H9 (cell line): ENCODE data around the gene ULK1. TPM values are rescaled to one million over a fixed set of nuclear protein-coding genes. Genes with fewer than 3 reads are reported as not detected.

Experiments
- DNase-seq: peaks from one replicate; pipeline ENCODE4 v3.0.0-alpha.2; 2017
- H2AFZ ChIP-seq: one replicate; pipeline ENCODE4 v1.6.1; 2013; ENCODE audit warnings: mild to moderate bottlenecking, low read length, control low read depth, moderate library complexity
- H2AK5ac ChIP-seq: 2 replicates; pipeline ENCODE4 v1.6.1; 2013; ENCODE audit warnings: low read length, control low read depth, mixed read lengths; ENCODE audit not compliant: insufficient read length
- H2BK120ac ChIP-seq: one replicate; pipeline ENCODE4 v1.6.1; 2013; ENCODE audit warnings: low read depth, mild to moderate bottlenecking, low read length, control low read depth, inconsistent platforms; ENCODE audit not compliant: poor library complexity, severe bottlenecking
- H2BK12ac ChIP-seq: 2 replicates; pipeline ENCODE4 v1.6.1; 2013; ENCODE audit warnings: low read length, control low read depth, mixed read lengths, low read depth; ENCODE audit not compliant: insufficient read length
- H2BK15ac ChIP-seq: 2 replicates; pipeline ENCODE4 v1.6.1; 2013; ENCODE audit warnings: low read depth, low read length, control low read depth
- H2BK20ac ChIP-seq: one replicate; pipeline ENCODE4 v1.6.1; 2013; ENCODE audit warnings: low read depth, mild to moderate bottlenecking, low read length, control low read depth, inconsistent platforms; ENCODE audit not compliant: poor library complexity, severe bottlenecking
- H2BK5ac ChIP-seq: 2 replicates; pipeline ENCODE4 v1.6.1; 2013; ENCODE audit warnings: low read length, control low read depth, mixed read lengths; ENCODE audit not compliant: insufficient read length
- H3K14ac ChIP-seq: 2 replicates; pipeline ENCODE4 v1.6.1; 2013; ENCODE audit warnings: low read length, control low read depth; ENCODE audit not compliant: insufficient read depth
- H3K18ac ChIP-seq: 2 replicates; pipeline ENCODE4 v1.6.1; 2013; ENCODE audit warnings: low read depth, mild to moderate bottlenecking, mixed read lengths, low read length, control low read depth; ENCODE audit not compliant: insufficient read length
- H3K23ac ChIP-seq: 2 replicates; pipeline ENCODE4 v1.6.1; 2013; ENCODE audit warnings: low read length, control low read depth, mixed read lengths, low read depth; ENCODE audit not compliant: insufficient read length
- H3K23me2 ChIP-seq: 2 replicates; pipeline ENCODE4 v1.6.1; 2013; ENCODE audit warnings: low read depth, mild to moderate bottlenecking, mixed read lengths, low read length, control low read depth; ENCODE audit not compliant: insufficient read length, poor library complexity, severe bottlenecking
- H3K27ac ChIP-seq: 2 replicates; pipeline ENCODE4 v1.5.1; 2013; ENCODE audit warnings: low read length, control low read depth, mixed read lengths, low read depth; ENCODE audit not compliant: insufficient read length
- H3K27me3 ChIP-seq: 2 replicates; pipeline ENCODE4 v1.6.1; 2013; ENCODE audit warnings: low read length, control low read depth, inconsistent platforms; ENCODE audit not compliant: insufficient read depth
- H3K4ac ChIP-seq: 2 replicates; pipeline ENCODE4 v1.6.1; 2013; ENCODE audit warnings: low read depth, mild to moderate bottlenecking, control low read depth, inconsistent platforms, low read length, moderate library complexity
- H3K4me1 ChIP-seq: 2 replicates; pipeline ENCODE4 v1.6.1; 2013; ENCODE audit warnings: low read length, control low read depth, inconsistent platforms; ENCODE audit not compliant: insufficient read depth
- H3K4me2 ChIP-seq: 2 replicates; pipeline ENCODE4 v1.6.1; 2013; ENCODE audit warnings: low read length, control low read depth, mixed read lengths; ENCODE audit not compliant: insufficient read length, insufficient read depth
- H3K56ac ChIP-seq: 2 replicates; pipeline ENCODE4 v1.6.1; 2013; ENCODE audit warnings: low read depth, mild to moderate bottlenecking, mixed read lengths, low read length, control low read depth; ENCODE audit not compliant: insufficient read length
- H3K79me1 ChIP-seq: 2 replicates; pipeline ENCODE4 v1.6.1; 2013; ENCODE audit warnings: low read depth, mild to moderate bottlenecking, moderate library complexity, low read length, control low read depth, inconsistent platforms; ENCODE audit not compliant: insufficient read depth, poor library complexity, severe bottlenecking
- H3K79me2 ChIP-seq: 2 replicates; pipeline ENCODE4 v1.6.1; 2013; ENCODE audit warnings: low read length, control low read depth, inconsistent platforms; ENCODE audit not compliant: insufficient read depth
- H3K9ac ChIP-seq: 2 replicates; pipeline ENCODE4 v1.6.1; 2013; ENCODE audit warnings: low read length, control low read depth, mixed read lengths; ENCODE audit not compliant: insufficient read length; ENCODE audit errors: extremely low read depth
- H3K9me3 ChIP-seq: one replicate; pipeline ENCODE4 v1.6.1; 2013; ENCODE audit warnings: low read depth, low read length, inconsistent platforms; ENCODE audit not compliant: control insufficient read depth
- H3T11ph ChIP-seq: one replicate; pipeline ENCODE4 v1.6.1; 2013; ENCODE audit warnings: mild to moderate bottlenecking, low read length, control low read depth, inconsistent platforms
- H4K20me1 ChIP-seq: one replicate; pipeline ENCODE4 v1.6.1; 2013; ENCODE audit not compliant: control insufficient read depth, insufficient read length, insufficient read depth
- H4K5ac ChIP-seq: 2 replicates; pipeline ENCODE4 v1.6.1; 2013; ENCODE audit warnings: low read depth, mild to moderate bottlenecking, mixed read lengths, low read length, control low read depth; ENCODE audit not compliant: insufficient read length
- H4K8ac ChIP-seq: replicated peaks from 2 replicates; pipeline ENCODE4 v1.6.1; 2013; ENCODE audit warnings: low read length, control low read depth, mixed read lengths, low read depth; ENCODE audit not compliant: insufficient read length
- H4K91ac ChIP-seq: 2 replicates; pipeline ENCODE4 v1.6.1; 2013; ENCODE audit warnings: low read depth, mild to moderate bottlenecking, moderate library complexity, mixed read lengths, low read length, control low read depth; ENCODE audit not compliant: insufficient read length
- H3K27ac Mint-ChIP-seq, 3 experiments: 2 replicates in 2 of 3; 3 replicates in 1 of 3; pipeline ENCODE4 v1.8.0; 2020 to 2021; ENCODE audit warnings: mixed read lengths in 3 of 3, mild to moderate bottlenecking in 1 of 3, moderate library complexity in 1 of 3
- H3K27me3 Mint-ChIP-seq: 2 replicates; pipeline ENCODE4 v1.8.0; 2021; ENCODE audit warnings: low read depth, mild to moderate bottlenecking, moderate library complexity, mixed read lengths
- H3K36me3 Mint-ChIP-seq, 3 experiments: 2 replicates in 2 of 3; 3 replicates in 1 of 3; pipeline ENCODE4 v1.8.0; 2020 to 2021; ENCODE audit warnings: low read depth in 3 of 3, mixed read lengths in 3 of 3; ENCODE audit not compliant: insufficient read depth in 1 of 3
- H3K4me1 Mint-ChIP-seq, 2 experiments: 2 replicates each; pipeline ENCODE4 v1.8.0; 2020; ENCODE audit warnings: mixed read lengths in 2 of 2
- H3K4me3 Mint-ChIP-seq, 2 experiments: 2 replicates in 1 of 2; 3 replicates in 1 of 2; pipeline ENCODE4 v1.8.0; 2020 to 2021; ENCODE audit warnings: mild to moderate bottlenecking in 2 of 2, mixed read lengths in 2 of 2, moderate library complexity in 1 of 2
- H3K9me3 Mint-ChIP-seq, 2 experiments: 2 replicates in 1 of 2; 3 replicates in 1 of 2; pipeline ENCODE4 v1.8.0; 2020; ENCODE audit warnings: mild to moderate bottlenecking in 2 of 2, mixed read lengths in 2 of 2, moderate library complexity in 1 of 2
- WGBS: extraction: QIAGEN DNeasy Blood & Tissue Kit; methylation state at CpG from one replicate; pipeline ENCODE4 v1.1.7; 2013; ENCODE audit warnings: missing lambda C conversion rate, low lambda C conversion rate, mixed read lengths; ENCODE audit not compliant: insufficient read length; ENCODE audit errors: extremely low coverage; 5-methylcytosine and 5-hydroxymethylcytosine counted together
- total RNA-seq: library from RNA; stranded (reverse); gene quantifications from 2 replicates; pipeline ENCODE4 v1.2.1, GENCODE V29; 2021
- TF ChIP-seq, protein P1 (sequence below): fragments of 200-600 bp; sonication (generic); conservative IDR thresholded peaks from 3 replicates; pipeline ENCODE4 v1.8.0; 2021; ENCODE audit warnings: antibody characterized with exemption, mild to moderate bottlenecking

The ULK1 gene
- total RNA-seq, 1 experiment from 2014 or later: 57.2 TPM

DNA sequence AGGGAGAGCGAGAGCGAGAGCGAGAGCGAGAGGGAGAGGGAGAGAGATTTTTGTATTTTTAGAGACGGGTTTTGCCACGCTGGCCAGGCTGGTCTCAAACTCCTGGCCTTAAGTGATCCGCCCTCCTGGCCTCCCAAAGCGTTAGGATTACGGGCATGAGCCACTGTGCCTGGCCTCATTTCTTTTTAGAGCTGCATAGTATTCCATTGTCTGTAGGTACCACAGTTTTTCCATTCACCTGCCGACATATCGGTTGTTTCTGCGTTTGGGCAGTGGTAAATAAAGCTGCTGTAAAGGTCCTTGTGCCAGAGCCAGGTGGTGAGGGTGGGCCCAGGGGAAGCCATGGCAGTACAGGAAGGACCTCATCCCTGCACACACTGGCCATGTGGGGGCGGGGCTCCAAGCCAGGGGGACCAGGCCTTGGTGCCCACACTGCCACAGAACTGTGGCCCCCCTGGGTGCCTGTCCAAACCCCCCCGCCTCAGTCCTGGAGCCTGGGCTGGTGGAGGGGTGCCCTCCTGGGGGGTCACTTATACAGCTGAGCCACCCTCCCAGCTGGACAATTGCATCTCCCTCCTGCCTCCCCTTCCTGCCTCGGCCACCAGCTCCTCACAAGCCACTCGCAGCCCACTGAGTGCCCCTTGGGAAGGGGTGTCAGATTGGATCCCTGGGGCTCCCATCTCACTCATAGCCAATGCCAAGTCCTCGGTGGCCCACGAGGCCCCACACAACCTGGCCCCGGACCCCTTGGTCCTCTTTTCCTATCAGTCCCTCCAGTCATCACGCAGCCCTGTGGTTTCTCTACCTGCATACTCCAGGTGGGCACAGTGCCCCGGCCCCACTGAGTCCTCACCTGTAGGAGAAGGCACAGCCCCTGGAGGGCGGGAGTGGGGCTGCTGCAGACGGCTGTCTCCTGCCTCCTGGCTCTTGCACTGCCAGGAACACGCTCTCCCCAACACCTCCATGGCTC is 33.0 kb downstream of the ULK1 start:
- peaks cover 4% of the 10 kb centered on the region for H3K79me1 ChIP-seq
- no peak overlapping the region for H2BK15ac ChIP-seq
- no peak overlapping the region for H3K14ac ChIP-seq
- peak; percentile 70 for DNase-seq
- H3K4me1 Mint-ChIP-seq: peaks cover 3 to 9% of the 10 kb centered on the region in 2 experiments
- H3K27me3 ChIP-seq: no peaks in the 10 kb centered on the region
- H4K91ac ChIP-seq: no peak overlapping the region
- no peak overlapping the region for H2BK12ac ChIP-seq
- TF ChIP-seq, protein P1, sequence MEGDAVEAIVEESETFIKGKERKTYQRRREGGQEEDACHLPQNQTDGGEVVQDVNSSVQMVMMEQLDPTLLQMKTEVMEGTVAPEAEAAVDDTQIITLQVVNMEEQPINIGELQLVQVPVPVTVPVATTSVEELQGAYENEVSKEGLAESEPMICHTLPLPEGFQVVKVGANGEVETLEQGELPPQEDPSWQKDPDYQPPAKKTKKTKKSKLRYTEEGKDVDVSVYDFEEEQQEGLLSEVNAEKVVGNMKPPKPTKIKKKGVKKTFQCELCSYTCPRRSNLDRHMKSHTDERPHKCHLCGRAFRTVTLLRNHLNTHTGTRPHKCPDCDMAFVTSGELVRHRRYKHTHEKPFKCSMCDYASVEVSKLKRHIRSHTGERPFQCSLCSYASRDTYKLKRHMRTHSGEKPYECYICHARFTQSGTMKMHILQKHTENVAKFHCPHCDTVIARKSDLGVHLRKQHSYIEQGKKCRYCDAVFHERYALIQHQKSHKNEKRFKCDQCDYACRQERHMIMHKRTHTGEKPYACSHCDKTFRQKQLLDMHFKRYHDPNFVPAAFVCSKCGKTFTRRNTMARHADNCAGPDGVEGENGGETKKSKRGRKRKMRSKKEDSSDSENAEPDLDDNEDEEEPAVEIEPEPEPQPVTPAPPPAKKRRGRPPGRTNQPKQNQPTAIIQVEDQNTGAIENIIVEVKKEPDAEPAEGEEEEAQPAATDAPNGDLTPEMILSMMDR: peak; percentile 19; the same call in 2 of the 3 replicates
- no peak overlapping the region for H2BK120ac ChIP-seq
- peak overlapping the region; percentile 74 to 87 for H3K4me3 Mint-ChIP-seq
- no peak overlapping the region for H3K27ac ChIP-seq
- H3K27me3 Mint-ChIP-seq: peaks cover 3% of the 10 kb centered on the region
- H3K18ac ChIP-seq: no peak overlapping the region
- no peak overlapping the region for H4K5ac ChIP-seq
- H3K79me2 ChIP-seq: peaks cover 7% of the 10 kb centered on the region; the same call in 1 of the 2 replicates
- no CpG with 5 or more reads among the region's 24 CpGs for WGBS
- no peak overlapping the region for H2AFZ ChIP-seq
- no peak overlapping the region for H2AK5ac ChIP-seq
- H3T11ph ChIP-seq: no peak overlapping the region
- H3K9me3 Mint-ChIP-seq: peaks cover 4 to 11% of the 10 kb centered on the region in 2 experiments; a peak in 3 of 5 replicates
- no peak overlapping the region for H3K23ac ChIP-seq
- H3K4me2 ChIP-seq: peak overlapping the region; percentile 59
- peaks cover 15 to 33% (median 24%) of the 10 kb centered on the region in 3 experiments for H3K36me3 Mint-ChIP-seq
- H3K9ac ChIP-seq: no peak overlapping the region
- no peak overlapping the region for H2BK5ac ChIP-seq
- H3K23me2 ChIP-seq: peaks cover 13% of the 10 kb centered on the region
- no peak overlapping the region for H4K8ac ChIP-seq
- H2BK20ac ChIP-seq: no peak overlapping the region
- no peaks in the 10 kb centered on the region for H4K20me1 ChIP-seq
- H3K27ac Mint-ChIP-seq: no peak overlapping the region
- H3K56ac ChIP-seq: no peak overlapping the region
- H3K4me1 ChIP-seq: no peaks in the 10 kb centered on the region
- H3K4ac ChIP-seq: no peak overlapping the region
- no peaks in the 10 kb centered on the region for H3K9me3 ChIP-seq
